Central memory CD8-positive, alpha-beta T cell (primary cell): ENCODE data around the gene GTF2A2.
"Not testable (repeated sequence)": the region's sequence is repeated elsewhere in the genome, so short reads cannot be mapped to it uniquely, and the experiment has no call there.

Experiments used
- ATAC-seq: fragments of 150-1000 bp; cut with Tn5 transposase; replicated peaks from 2 replicates; pipeline ENCODE4 v1.10.0; 2022; ENCODE audit warnings: mild to moderate bottlenecking, moderate FRiP score, moderate number of reproducible peaks; ENCODE audit not compliant: poor library complexity, severe bottlenecking; ENCODE audit errors: extremely low read depth
- DNase-seq, 2 donors: peaks; one replicate each; pipeline ENCODE4 v3.0.0; 2021; ENCODE audit warnings: low spot score in 2 of 2
- H3K27ac Mint-ChIP-seq: one replicate; pipeline ENCODE4 v1.8.0; 2022; ENCODE audit warnings: low read depth, mild to moderate bottlenecking, moderate library complexity, mixed read lengths
- H3K27me3 Mint-ChIP-seq: one replicate; pipeline ENCODE4 v1.8.0; 2022; ENCODE audit warnings: mixed read lengths
- H3K36me3 Mint-ChIP-seq: one replicate; pipeline ENCODE4 v1.8.0; 2022; ENCODE audit warnings: mild to moderate bottlenecking, moderate library complexity, mixed read lengths; ENCODE audit not compliant: insufficient read depth
- H3K4me1 Mint-ChIP-seq: one replicate; pipeline ENCODE4 v1.8.0; 2022; ENCODE audit warnings: mixed read lengths
- H3K4me3 Mint-ChIP-seq: one replicate; pipeline ENCODE4 v1.8.0; 2022; ENCODE audit warnings: mild to moderate bottlenecking, moderate library complexity, mixed read lengths
- H3K9me3 Mint-ChIP-seq: one replicate; pipeline ENCODE4 v1.8.0; 2022; ENCODE audit warnings: mixed read lengths

Gene GTF2A2

DNA sequence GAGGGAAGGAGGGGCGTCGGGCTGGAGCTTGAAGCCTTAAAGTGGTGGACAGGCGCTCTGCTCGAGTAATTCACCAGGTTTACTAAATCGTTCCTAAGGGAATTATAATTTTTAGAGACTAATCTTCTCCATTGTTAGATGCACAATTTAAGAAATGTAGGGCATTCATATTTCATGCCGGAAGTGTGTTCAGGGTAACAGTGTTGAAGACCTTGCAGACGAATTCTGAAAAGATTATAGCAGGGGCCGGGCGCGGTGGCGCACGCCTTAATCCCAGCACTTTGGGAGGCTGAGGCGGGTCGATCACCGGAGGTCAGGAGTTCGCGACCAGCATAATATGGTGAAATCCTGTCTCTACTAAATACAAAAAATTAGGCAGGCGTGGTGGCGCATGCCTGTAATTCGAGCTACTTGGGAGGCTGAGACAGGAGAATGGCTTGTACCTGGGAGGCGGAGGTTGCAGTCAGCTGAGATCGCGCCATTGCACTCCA lies 365 bp upstream of the GTF2A2 start:
- Mint-ChIP-seq H3K27ac (no peak overlapping the region), H3K4me3 (no peak overlapping the region), H3K36me3 (peaks cover 21% of the 10 kb centered on the region), H3K27me3 (no peaks in the 10 kb centered on the region), H3K4me1 (peaks cover 4% of the 10 kb centered on the region), H3K9me3 (no peaks in the 10 kb centered on the region)
- no peak for DNase-seq
- peak; percentile 20 for ATAC-seq

DNA sequence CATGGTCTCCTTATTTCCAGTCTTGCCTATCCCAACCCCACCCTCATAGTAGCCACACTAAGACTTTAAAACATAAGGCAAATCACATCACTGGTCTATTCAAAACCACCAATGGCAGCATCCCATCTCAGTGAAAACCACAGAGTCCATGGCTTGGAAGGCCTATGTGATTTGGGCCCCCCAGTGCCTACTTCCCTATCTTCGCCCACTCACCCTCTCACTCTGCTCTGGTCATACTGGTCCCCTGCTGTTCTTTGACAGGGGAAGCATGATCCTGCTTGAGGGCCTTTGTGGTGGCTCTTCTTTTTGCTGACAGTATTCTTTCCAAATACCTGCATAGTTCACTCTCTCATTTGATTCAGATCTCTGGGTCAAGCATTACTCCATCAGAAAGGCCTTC lies 3.3 kb downstream of the GTF2A2 start:
- H3K27me3 Mint-ChIP-seq = no peaks in the 10 kb centered on the region
- H3K4me3 Mint-ChIP-seq = no peak overlapping the region
- no peak for ATAC-seq
- no peaks in the 10 kb centered on the region for H3K9me3 Mint-ChIP-seq
- peaks cover 12% of the 10 kb centered on the region for H3K36me3 Mint-ChIP-seq
- peaks cover 6% of the 10 kb centered on the region for H3K4me1 Mint-ChIP-seq
- no peak overlapping the region for H3K27ac Mint-ChIP-seq
- DNase-seq = no peak

DNA sequence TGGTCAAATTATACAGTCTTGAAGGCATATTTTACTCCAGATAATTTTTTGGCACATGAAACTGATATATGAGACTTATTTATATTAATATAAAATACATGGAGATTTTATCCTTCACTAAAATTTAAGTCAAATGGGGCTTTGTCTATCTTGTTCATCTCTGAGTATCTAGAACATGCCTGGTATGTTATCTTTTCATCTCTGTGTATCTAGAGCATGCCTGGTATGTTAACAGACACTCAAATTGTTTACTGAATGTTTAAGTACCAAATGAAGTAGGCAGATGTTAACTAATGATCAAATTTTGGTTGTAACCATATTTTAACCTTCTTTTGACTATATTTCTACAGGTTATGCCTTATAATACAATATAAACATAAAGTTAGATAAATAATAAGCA lies 7.7 kb downstream of the GTF2A2 start:
- no peak overlapping the region for H3K27ac Mint-ChIP-seq
- H3K27me3 Mint-ChIP-seq = no peaks in the 10 kb centered on the region
- H3K9me3 Mint-ChIP-seq = no peaks in the 10 kb centered on the region
- ATAC-seq = no peak
- no peak for DNase-seq
- peaks cover 8% of the 10 kb centered on the region for H3K4me1 Mint-ChIP-seq
- peaks cover 22% of the 10 kb centered on the region for H3K36me3 Mint-ChIP-seq
- no peak overlapping the region for H3K4me3 Mint-ChIP-seq

DNA sequence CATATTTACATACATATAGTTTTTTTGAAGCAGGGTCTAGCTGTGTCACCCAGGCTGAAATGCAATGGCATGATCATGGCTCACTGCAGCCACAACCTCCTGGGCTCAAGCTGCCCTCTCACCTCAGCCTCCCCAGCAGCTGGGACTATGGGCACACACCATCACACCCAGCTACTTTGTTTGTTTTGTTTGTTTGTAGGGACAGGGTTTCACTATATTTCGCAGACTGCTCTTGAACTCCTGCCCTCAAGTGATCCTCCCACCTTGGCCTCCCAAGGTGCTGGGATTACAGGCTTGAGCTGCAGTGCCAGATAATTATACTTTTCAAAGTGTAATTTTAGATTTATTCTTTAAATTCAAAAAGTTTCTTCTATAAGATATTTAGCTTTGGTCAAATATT lies 10.2 kb downstream of the GTF2A2 start:
- Mint-ChIP-seq H3K4me1 (peaks cover 5% of the 10 kb centered on the region), H3K36me3 (peaks cover 27% of the 10 kb centered on the region), H3K9me3 (no peaks in the 10 kb centered on the region), H3K27ac (no peak overlapping the region), H3K27me3 (no peaks in the 10 kb centered on the region), H3K4me3 (no peak overlapping the region)
- ATAC-seq (no peak), DNase-seq (no peak)

DNA sequence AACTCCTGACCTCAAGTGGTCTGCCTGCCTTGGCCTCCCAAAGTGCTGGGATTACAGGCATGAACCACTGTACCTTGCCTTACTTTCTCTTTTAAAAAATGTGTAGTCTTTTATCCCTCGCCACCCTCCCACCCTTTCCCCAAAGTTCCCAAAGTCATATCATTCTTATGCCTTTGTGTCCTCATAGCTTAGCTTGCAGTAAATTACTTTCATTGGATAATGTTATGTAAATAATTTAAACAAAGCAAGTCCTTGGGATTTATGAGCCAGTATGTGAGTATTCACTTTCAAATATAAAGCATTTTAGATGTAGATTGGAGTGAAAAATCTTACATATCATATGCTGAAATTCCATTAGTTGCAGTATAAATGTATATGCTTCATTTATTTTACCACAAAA lies 11.0 kb downstream of the GTF2A2 start:
- Mint-ChIP-seq H3K4me3 (no peak overlapping the region), H3K4me1 (peaks cover 5% of the 10 kb centered on the region), H3K27ac (no peak overlapping the region), H3K36me3 (peaks cover 29% of the 10 kb centered on the region), H3K9me3 (no peaks in the 10 kb centered on the region), H3K27me3 (no peaks in the 10 kb centered on the region)
- no peak for DNase-seq
- no peak for ATAC-seq

DNA sequence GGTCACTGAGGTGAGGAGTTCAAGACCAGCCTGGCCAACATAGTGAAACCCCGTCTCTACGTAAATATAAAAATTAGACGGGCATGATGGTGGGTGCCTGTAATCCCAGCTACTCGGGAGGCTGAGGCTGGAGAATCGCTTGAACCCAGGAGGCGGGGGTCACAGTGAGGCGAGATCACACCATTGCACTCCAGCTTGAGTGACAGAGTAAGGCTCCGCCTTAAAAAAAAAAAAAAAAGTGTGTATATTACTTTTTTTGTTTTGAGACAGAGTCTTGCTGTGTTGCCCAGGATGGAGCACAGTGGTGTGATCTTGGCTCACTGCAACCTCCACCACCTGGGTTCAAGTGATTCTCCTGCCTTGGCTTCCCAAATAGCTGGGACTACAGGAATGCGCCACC lies 11.5 kb downstream of the GTF2A2 start:
- H3K27ac Mint-ChIP-seq, H3K4me3 Mint-ChIP-seq, H3K9me3 Mint-ChIP-seq, H3K4me1 Mint-ChIP-seq, DNase-seq, H3K27me3 Mint-ChIP-seq, ATAC-seq: not testable (repeated sequence)
- peaks cover 33% of the 10 kb centered on the region for H3K36me3 Mint-ChIP-seq

DNA sequence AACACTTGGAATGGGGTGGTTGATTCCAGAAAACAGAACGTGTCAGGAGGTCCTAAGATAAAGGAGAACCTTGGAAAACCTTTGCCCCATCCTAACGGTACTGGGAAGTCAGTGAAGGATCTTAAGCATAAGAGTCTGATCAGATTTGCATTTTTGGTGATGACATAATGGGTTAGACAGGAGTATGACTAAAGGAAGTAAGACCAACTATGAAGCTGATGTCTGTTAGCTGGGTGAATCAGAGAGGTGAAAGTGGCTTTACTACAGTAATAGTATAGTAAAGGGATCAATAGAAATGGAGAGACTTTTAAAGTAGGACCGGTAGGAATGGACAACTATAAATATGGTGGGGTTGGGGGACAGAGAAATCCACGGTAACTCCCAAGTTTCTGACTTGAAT lies 12.6 kb downstream of the GTF2A2 start:
- H3K9me3 Mint-ChIP-seq = no peaks in the 10 kb centered on the region
- no peak overlapping the region for H3K27ac Mint-ChIP-seq

DNA sequence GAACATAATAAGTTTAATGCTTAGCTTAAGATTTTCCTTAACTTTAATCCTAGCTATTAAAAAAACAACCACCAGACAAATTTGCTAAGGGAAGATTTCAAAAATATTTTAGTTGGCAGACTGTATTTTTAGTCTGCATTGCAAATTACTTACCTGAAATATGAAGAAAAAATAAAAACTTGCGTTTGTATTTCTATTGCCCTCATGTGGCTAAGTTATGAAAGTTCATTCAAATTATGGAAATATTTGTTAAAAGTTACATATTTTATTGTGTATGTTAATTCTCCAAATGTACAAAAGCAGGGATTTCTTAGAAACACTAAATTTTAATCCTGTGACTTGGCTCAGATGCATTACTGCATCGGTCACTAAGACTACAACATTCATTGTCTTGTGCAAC lies 15.0 kb downstream of the GTF2A2 start:
- Mint-ChIP-seq H3K4me1 (peaks cover 5% of the 10 kb centered on the region), H3K36me3 (peaks cover 28% of the 10 kb centered on the region), H3K4me3 (no peak overlapping the region), H3K9me3 (no peaks in the 10 kb centered on the region), H3K27ac (no peak overlapping the region), H3K27me3 (no peaks in the 10 kb centered on the region)
- no peak for ATAC-seq
- DNase-seq = no peak

More for the DNA sequence above, 12.6 kb downstream of the GTF2A2 start:
- Mint-ChIP-seq H3K27me3 (no peaks in the 10 kb centered on the region), H3K36me3 (peaks cover 29% of the 10 kb centered on the region), H3K4me1 (peaks cover 5% of the 10 kb centered on the region), H3K4me3 (no peak overlapping the region)
- no peak for ATAC-seq
- no peak for DNase-seq

DNA sequence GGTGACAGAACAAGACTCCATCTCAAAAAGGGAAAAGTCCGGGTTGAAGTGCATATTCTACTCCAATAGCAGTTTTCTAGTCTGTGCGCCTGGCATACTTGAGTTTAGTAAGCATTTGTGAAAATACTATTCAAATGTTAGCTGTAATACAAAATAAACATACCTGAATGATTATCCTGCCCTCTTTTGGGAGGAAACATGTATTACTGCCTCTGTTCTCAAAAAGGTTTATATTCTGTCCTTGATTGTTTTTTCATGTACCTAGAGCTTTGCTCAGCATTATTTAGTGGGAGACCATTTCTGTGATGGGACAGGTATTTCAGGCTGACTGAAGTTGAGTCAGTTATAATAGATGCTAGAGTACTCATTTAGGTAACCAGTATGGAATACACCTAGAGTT lies 19.8 kb downstream of the GTF2A2 start:
- not testable (repeated sequence) for H3K27ac Mint-ChIP-seq, H3K4me1 Mint-ChIP-seq, H3K4me3 Mint-ChIP-seq, H3K9me3 Mint-ChIP-seq, DNase-seq, ATAC-seq, H3K27me3 Mint-ChIP-seq
- peaks cover 19% of the 10 kb centered on the region for H3K36me3 Mint-ChIP-seq

DNA sequence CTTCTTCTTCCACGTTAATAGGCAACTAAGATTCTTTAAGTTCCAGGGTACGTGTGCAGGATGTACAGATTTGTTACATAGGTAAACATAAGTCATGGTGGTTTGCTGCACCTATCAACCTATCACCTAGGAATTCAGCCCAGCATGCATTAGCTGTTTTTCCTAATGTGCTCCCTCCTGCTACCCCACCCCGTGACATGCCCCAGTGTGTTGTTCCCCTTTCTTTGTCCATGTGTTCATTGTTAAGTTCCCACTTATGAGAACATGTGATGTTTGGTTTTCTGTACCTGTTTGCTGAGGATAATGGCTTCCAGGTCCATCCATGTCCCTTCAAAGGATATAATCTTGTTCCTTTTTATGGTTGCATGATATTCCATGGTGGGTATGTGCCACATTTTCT lies 21.1 kb downstream of the GTF2A2 start:
- ATAC-seq = no peak
- Mint-ChIP-seq H3K36me3 (peaks cover 16% of the 10 kb centered on the region), H3K9me3 (no peaks in the 10 kb centered on the region), H3K27me3 (no peaks in the 10 kb centered on the region), H3K4me3 (no peak overlapping the region), H3K27ac (no peak overlapping the region), H3K4me1 (no peaks in the 10 kb centered on the region)
- DNase-seq = no peak

DNA sequence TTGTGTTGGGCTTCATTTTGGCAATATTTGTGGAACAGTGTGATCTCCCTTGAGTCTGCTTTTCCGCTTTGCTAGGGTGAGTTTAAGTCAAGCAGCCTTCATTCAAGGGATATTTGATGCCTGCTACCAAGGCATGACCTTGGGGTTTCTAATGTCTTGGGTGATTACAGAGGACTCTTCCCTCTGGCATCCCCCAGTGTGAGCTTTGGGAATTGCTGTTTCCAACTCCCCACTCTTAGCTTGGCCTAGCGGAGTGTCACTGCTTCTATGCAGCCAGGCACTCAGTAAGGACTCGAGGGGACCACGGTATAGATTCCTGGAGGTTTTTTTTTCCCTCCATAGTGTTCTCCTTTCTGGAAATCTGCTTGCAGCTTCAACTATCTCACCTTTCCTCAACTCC lies 24.6 kb downstream of the GTF2A2 start:
- Mint-ChIP-seq H3K9me3 (no peaks in the 10 kb centered on the region), H3K4me3 (no peak overlapping the region), H3K36me3 (peaks cover 1% of the 10 kb centered on the region), H3K27me3 (no peaks in the 10 kb centered on the region), H3K4me1 (no peaks in the 10 kb centered on the region), H3K27ac (no peak overlapping the region)
- ATAC-seq (no peak), DNase-seq (no peak)

DNA sequence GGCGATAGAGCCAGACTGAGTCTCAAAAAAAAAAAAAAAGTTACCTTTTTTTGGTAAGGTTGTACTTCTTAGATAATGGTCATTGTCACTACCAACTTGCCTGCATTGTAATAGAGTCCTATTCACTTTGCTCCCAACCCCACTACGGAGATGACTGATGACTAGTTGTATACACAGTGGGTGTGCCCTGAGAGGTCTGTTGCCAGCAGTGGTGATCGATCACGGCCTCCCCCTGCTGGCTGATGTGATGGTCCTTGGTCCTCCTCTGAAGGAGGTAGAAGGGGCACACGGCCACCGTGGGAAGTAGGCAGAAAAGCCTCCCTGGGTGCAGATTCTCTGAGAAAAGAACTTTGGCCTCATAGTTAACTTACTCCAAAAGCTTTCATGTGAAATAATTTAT lies 35.0 kb downstream of the GTF2A2 start:
- no peaks in the 10 kb centered on the region for H3K9me3 Mint-ChIP-seq
- no peak overlapping the region for H3K27ac Mint-ChIP-seq
- H3K4me3 Mint-ChIP-seq = no peak overlapping the region
- H3K27me3 Mint-ChIP-seq = peaks cover 26% of the 10 kb centered on the region
- H3K36me3 Mint-ChIP-seq = no peaks in the 10 kb centered on the region
- ATAC-seq = no peak
- no peaks in the 10 kb centered on the region for H3K4me1 Mint-ChIP-seq
- DNase-seq = no peak

DNA sequence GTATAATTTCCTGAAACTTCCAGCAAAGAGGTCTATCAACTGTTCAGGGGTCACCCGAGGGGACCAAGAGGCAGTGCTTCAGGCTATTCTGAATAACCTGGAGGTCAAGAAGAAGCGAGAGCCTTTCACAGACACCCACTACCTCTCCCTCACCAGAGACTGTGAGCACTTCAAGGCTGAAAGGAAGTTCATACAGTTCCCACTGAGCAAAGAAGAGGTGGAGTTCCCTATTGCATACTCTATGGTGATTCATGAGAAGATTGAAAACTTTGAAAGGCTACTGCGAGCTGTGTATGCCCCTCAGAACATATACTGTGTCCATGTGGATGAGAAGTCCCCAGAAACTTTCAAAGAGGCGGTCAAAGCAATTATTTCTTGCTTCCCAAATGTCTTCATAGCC lies 38.9 kb downstream of the GTF2A2 start:
- Mint-ChIP-seq H3K4me1 (no peaks in the 10 kb centered on the region), H3K27ac (no peak overlapping the region), H3K9me3 (no peaks in the 10 kb centered on the region), H3K4me3 (no peak overlapping the region), H3K27me3 (peaks cover 62% of the 10 kb centered on the region), H3K36me3 (no peaks in the 10 kb centered on the region)
- ATAC-seq (no peak), DNase-seq (no peak)

DNA sequence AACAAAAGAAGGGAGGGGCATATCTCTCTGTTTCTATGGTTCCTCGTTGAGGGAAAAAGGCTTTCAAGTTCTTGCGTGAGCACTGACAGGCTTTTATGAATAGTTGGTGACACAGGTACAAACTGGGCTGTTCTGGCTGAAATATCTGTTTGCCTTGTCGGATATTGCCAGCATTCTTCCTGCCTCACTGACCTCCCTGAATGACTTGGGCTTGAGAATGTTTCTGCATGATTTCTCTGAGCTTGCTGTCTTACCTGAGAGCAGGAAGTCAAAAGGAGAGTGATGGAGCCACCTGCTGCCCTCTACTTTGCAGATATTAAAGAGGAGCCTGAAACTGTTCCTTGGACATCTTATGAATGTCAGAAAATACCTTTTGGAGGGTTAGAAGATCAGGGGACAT lies 40.9 kb downstream of the GTF2A2 start:
- DNase-seq = no peak
- Mint-ChIP-seq H3K9me3 (no peaks in the 10 kb centered on the region), H3K27ac (no peak overlapping the region), H3K27me3 (peaks cover 75% of the 10 kb centered on the region), H3K4me1 (peaks cover 2% of the 10 kb centered on the region), H3K36me3 (no peaks in the 10 kb centered on the region), H3K4me3 (no peak overlapping the region)
- no peak for ATAC-seq
